AG09319 (cell line): ENCODE data around the gene FXR2.

Source experiments
- DNase-seq: peaks from one replicate; pipeline ENCODE4 v3.0.0-alpha.2; 2010; ENCODE audit warnings: low read depth; ENCODE audit errors: extremely low read depth
- CTCF ChIP-seq: IDR thresholded peaks from 2 replicates; pipeline ENCODE4 v1.5.1; 2011; ENCODE audit warnings: low read depth, mild to moderate bottlenecking, inconsistent platforms, low read length, moderate library complexity

The FXR2 gene

GRCh38 chr17:7614425-7615264 is at the start of gene FXR2:
Gene FXR2 (minus strand): TSS chr17:7614897. CDS start chr17:7614532, 365 bp downstream.
- peak; percentile 66 for TF ChIP-seq CTCF
- peak; percentile 100 for DNase-seq

DNA sequence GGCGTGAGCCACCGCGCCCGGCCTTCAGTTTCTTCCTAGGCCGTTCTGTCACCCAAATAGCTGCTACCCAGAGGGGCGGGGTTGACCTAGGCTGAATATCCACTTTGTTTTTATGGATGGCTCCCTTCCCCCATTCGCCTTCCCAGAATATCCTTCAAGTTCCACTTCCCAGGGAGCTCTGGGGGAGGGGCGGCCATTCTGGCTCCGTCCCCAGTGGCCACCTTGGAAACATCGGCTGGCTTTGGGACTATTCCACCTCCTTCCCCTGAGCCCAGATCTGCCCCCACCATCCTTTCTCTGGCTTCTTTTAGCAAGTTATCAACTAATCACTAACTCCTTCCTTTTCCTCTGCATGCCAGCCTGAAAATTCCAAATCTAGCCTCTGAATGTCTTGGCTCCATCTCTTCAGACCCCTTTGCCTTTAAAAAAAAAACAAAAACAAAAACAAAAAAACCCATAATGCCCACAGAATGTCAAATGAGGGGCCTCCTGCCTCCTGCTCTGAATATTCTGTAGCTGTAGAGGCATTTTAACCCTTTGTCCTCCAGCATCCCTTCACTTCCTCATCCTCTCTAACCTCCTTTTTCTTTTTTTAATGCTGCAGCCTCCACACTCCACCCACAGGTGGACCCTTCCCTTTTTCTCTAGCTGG is 42.4 kb upstream of the FXR2 start:
- no peak for TF ChIP-seq CTCF
- no peak for DNase-seq

DNA sequence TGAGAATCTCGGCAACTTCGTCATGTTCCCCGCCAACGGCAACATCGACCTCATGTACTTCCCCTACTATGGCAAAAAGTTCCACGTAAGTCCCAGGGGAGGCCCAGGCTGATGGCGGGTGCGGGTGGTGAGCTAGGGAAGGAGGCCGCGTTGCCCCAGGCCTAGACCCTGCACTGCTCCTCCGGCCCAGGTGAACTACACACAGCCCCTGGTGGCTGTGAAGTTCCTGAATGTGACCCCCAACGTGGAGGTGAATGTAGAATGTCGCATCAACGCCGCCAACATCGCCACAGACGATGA is 40.8 kb upstream of the FXR2 start:
- DNase-seq, result no peak

GRCh38 chr17:7654832-7655540 is 40.3 kb upstream of the FXR2 start:
- TF ChIP-seq CTCF, result no peak
- no peak for DNase-seq

More for the DNA sequence above, 40.8 kb upstream of the FXR2 start:
- no peak for TF ChIP-seq CTCF

DNA sequence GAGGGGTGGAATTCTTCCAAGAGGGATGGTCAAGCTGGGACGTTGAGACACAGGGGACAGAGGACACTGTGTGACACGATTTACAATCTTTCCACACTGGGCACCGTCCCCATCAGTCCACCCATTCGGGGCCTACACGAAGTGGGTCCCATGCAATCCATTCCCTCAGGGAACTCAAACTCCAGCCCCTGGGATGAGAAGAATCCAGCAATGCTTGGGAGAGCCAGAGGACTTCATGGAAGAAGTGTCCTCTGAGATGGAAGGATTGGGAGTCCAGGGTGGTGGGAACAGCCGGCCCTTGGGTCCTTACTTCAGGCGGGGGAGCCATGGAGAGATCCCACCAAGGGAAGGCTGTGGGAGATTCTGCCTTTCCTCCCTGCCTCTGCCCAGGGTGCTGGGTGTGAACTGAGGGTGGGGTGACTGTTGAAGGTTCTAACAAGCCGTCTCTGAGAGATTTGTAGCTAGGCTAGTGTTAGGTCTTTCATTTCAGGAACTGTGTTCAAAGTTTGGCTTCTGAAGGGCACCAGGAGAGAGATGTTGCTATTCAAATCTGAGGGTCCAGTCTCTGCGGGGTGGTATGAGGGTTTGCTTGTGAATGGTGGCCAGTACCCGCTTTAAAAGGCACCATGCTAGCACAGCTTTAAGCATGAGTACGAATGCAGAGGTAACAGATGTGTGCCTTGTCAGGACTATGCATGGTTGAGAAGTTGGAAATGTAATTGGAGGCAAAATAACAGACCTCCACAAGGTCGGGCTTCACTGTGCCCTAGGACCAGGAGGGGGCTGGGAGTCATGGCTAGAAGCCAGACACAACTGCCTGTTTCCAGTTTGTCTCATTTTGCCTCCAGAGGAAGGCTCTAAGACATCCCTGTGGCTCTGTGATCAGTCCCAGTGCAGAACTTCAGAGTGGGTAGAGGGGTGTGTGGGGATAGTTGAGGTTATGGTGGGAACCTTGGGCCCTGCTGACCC is 38.0 kb upstream of the FXR2 start:
- no peak for TF ChIP-seq CTCF
- no peak for DNase-seq

- TF ChIP-seq CTCF, result no peak
Measured at GRCh38 chr17:7651665-7652387, 37.1 kb upstream of the FXR2 start.

More at GRCh38 chr17:7651665-7652387, 37.1 kb upstream of the FXR2 start:
- DNase-seq, result no peak
